ENCODE measurements around the gene OPCML. TPM values are rescaled to one million over a fixed set of nuclear protein-coding genes. Genes with fewer than 3 reads are reported as not detected.

Gene OPCML
- total RNA-seq, 1 experiment from 2014 or later, result 0.13 TPM

DNA sequence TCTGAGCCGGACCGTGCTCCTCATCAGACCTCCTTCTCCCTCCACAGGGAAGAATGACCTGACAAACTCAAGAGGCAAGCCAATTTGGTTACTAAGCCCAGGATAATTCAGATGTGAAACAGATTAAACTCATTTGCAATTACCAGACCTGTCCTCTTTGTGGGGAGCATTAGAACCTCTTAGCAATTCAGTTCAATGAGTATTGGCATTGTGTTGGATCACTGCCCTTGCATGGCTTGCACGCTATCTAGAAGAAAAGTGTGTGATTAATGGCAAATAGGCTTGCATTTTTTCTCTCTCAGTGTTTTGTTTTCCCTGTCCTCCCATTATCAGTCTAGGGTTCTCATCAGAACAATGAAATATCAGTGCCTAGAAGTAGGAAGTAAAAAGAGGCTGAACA, 365.6 kb downstream of the OPCML start:
- TF ChIP-seq, protein P1, sequence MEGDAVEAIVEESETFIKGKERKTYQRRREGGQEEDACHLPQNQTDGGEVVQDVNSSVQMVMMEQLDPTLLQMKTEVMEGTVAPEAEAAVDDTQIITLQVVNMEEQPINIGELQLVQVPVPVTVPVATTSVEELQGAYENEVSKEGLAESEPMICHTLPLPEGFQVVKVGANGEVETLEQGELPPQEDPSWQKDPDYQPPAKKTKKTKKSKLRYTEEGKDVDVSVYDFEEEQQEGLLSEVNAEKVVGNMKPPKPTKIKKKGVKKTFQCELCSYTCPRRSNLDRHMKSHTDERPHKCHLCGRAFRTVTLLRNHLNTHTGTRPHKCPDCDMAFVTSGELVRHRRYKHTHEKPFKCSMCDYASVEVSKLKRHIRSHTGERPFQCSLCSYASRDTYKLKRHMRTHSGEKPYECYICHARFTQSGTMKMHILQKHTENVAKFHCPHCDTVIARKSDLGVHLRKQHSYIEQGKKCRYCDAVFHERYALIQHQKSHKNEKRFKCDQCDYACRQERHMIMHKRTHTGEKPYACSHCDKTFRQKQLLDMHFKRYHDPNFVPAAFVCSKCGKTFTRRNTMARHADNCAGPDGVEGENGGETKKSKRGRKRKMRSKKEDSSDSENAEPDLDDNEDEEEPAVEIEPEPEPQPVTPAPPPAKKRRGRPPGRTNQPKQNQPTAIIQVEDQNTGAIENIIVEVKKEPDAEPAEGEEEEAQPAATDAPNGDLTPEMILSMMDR (conservative IDR thresholded peaks at IDR 0.05; ENCODE audit: low read depth, low read length), result no peak
- TF ChIP-seq EZH2 (IDR thresholded peaks at IDR 0.05; ENCODE audit: borderline replicate concordance, low read depth, low read length, poor library complexity, severe bottlenecking), result no peak
- DNase-seq (ENCODE audit: low spot score), result no peak
- H3K36me3 ChIP-seq (ENCODE audit: insufficient read depth, low read length, poor library complexity, severe bottlenecking), result no peaks in the 10 kb centered on the region
- BruUV-seq (replicated peaks), result no TSS peak
- no peaks in the 10 kb centered on the region for H3K4me1 ChIP-seq (ENCODE audit: insufficient read depth, low read length, poor library complexity, severe bottlenecking)
- ChIA-PET POLR2A (ENCODE audit: low non-redundant PET) (no interaction called here), CTCF (no interaction called here)
- no peaks in the 10 kb centered on the region for H3K27me3 ChIP-seq (replicated peaks; ENCODE audit: insufficient read depth, low read depth, low read length, poor library complexity)
- no peaks in the 10 kb centered on the region for H3K9me3 ChIP-seq (ENCODE audit: low read depth, low read length, poor library complexity, severe bottlenecking)
- no peak overlapping the region for H3K27ac ChIP-seq (ENCODE audit: low read depth, low read length, poor library complexity, severe bottlenecking)
- intact Hi-C loops (cut with micrococcal nuclease; ENCODE audit: unreplicated experiment), result no loop called here
- no peak overlapping the region for H3K4me3 ChIP-seq (ENCODE audit: low read depth, low read length, poor library complexity, severe bottlenecking)

DNA sequence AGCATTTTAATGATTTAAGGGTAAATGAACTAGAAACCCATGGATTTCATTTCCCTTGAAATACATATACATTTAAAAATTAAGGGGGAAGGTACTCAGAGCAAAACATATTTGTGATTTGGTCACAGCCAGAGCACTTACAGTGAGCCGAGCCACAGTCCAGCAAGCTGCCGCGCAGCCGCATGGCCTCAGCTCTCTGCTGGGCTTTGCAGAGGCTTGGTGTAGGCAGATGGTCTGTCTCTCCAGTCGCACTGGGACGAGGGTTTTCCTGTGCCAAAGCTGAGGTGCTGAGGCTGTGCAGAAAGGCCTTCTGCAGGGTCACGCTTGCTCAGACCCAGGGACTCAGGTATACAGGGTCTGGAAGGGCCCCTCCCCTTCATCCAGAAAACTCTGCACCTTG, 367.3 kb downstream of the OPCML start:
- peaks cover 6% of the 10 kb centered on the region for H3K27me3 ChIP-seq (replicated peaks; ENCODE audit: insufficient read depth, low read depth, low read length, poor library complexity)
- BruUV-seq (replicated peaks), result no TSS peak
- no peak overlapping the region for H3K27ac ChIP-seq (ENCODE audit: low read depth, low read length, poor library complexity, severe bottlenecking)
- no peaks in the 10 kb centered on the region for H3K4me1 ChIP-seq (ENCODE audit: insufficient read depth, low read length, poor library complexity, severe bottlenecking)
- peaks cover 6% of the 10 kb centered on the region for H3K9me3 ChIP-seq (ENCODE audit: low read depth, low read length, poor library complexity, severe bottlenecking)
- ChIA-PET CTCF (no interaction called here), POLR2A (ENCODE audit: low non-redundant PET) (no interaction called here)
- H3K36me3 ChIP-seq (ENCODE audit: insufficient read depth, low read length, poor library complexity, severe bottlenecking), result no peaks in the 10 kb centered on the region
- no peak for DNase-seq (ENCODE audit: low spot score)
- no peak overlapping the region for H3K4me3 ChIP-seq (ENCODE audit: low read depth, low read length, poor library complexity, severe bottlenecking)
- intact Hi-C loops (cut with micrococcal nuclease; ENCODE audit: unreplicated experiment), result no loop called here
- TF ChIP-seq, protein P1 (conservative IDR thresholded peaks at IDR 0.05; ENCODE audit: low read depth, low read length), result no peak
- TF ChIP-seq EZH2 (IDR thresholded peaks at IDR 0.05; ENCODE audit: borderline replicate concordance, low read depth, low read length, poor library complexity, severe bottlenecking), result no peak

DNA sequence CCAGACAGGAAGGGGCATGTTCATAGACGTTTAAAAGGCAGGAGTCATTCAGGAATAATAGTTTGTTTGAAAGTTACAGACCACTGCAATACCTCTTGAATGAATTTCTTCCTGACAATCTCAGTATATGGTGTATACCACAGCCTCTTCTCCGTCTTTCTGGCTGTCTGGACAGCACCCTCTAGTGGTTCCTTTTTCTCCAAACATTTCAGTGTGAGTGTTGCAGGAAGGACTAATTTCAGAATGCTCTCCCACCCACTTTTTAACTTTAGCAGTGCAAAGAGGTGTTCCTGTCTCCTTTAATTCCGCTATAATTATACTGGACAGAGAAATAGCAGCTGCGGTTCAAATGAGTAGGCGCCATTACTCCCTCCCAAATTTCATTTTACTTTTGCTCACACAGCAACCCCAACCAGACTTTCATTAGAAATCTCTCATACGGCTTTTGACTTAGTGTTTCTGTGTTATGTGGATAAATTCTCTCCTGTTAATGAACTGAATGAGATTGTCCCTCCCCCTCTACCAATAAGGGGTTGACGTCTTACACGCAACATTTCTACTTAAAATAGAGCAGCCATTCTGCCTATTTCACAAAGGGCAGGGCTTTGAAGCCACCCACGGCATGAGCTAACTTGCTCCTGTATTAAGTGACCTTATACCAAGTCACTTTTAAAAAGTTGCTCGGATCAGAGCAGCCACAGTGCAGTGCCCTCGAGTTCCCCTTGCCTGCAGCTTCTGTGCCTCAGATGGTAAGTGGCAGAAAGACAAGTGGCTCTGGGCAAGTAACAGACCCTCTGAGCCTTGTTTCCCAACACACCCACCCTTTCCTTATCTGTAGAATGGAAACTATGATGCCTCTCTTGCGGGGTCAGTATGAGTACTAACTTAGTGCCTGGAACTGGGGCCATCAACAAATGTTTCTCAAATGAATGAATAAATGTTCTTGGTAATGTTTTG, 368.6 kb downstream of the OPCML start:
- CTCF ChIA-PET, result no interaction called here
- H3K4me1 ChIP-seq (ENCODE audit: insufficient read depth, low read length, poor library complexity, severe bottlenecking), result no peaks in the 10 kb centered on the region
- no TSS peak for BruUV-seq (replicated peaks)
- peaks cover 6% of the 10 kb centered on the region for H3K27me3 ChIP-seq (replicated peaks; ENCODE audit: insufficient read depth, low read depth, low read length, poor library complexity)
- peak; percentile 67 for DNase-seq (ENCODE audit: low spot score)
- no peaks in the 10 kb centered on the region for H3K36me3 ChIP-seq (ENCODE audit: insufficient read depth, low read length, poor library complexity, severe bottlenecking)
- H3K9me3 ChIP-seq (ENCODE audit: low read depth, low read length, poor library complexity, severe bottlenecking), result peaks cover 6% of the 10 kb centered on the region
- intact Hi-C loops (cut with micrococcal nuclease; ENCODE audit: unreplicated experiment), result loop anchor here (2.0 kb wide), 1 partner anchor 85 kb away; no protein-coding TSS in a partner anchor
- TF ChIP-seq, protein P1 (conservative IDR thresholded peaks at IDR 0.05; ENCODE audit: low read depth, low read length), result peak; percentile 77
- no peak for TF ChIP-seq EZH2 (IDR thresholded peaks at IDR 0.05; ENCODE audit: borderline replicate concordance, low read depth, low read length, poor library complexity, severe bottlenecking)
- H3K4me3 ChIP-seq (ENCODE audit: low read depth, low read length, poor library complexity, severe bottlenecking), result no peak overlapping the region
- POLR2A ChIA-PET (ENCODE audit: low non-redundant PET), result no interaction called here
- no peak overlapping the region for H3K27ac ChIP-seq (ENCODE audit: low read depth, low read length, poor library complexity, severe bottlenecking)

Measured in A673 (cell line).